ENCODE data around the gene PGM1.

- TF ChIP-seq CTCF (IDR thresholded peaks at IDR 0.05; ENCODE audit: insufficient read depth, low read depth, low read length) (no peak), EZH2 (IDR thresholded peaks at IDR 0.05; ENCODE audit: insufficient read depth, low read length) (no peak)
Measured at GRCh38 chr1:63690966-63691700, 97.9 kb downstream of the PGM1 start.
